Peyer's patch (tissue), 4 donors: ENCODE measurements around the gene FAM107B. TPM values are rescaled to one million over a fixed set of nuclear protein-coding genes. Genes with fewer than 3 reads are reported as not detected.

ENCODE experiments used
- DNase-seq, 3 donors: peaks; one replicate each; pipeline ENCODE4 v3.0.0-alpha.2; 2017 to 2019
- H3K27ac ChIP-seq, 4 donors: fragments of 200-600 bp; sonication (generic); one replicate each; pipeline ENCODE4 v1.5.1; 2016 to 2019
- H3K27me3 ChIP-seq, 2 donors: fragments of 200-600 bp; sonication (generic); one replicate each; pipeline ENCODE4 v1.5.1; 2019
- H3K36me3 ChIP-seq, 3 donors: fragments of 200-600 bp; sonication (generic); one replicate each; pipeline ENCODE4 v1.5.1; 2016 to 2019
- H3K4me1 ChIP-seq, 4 donors: fragments of 200-600 bp; sonication (generic); one replicate each; pipeline ENCODE4 v1.5.1; 2016 to 2019
- H3K4me3 ChIP-seq, 4 donors: fragments of 200-600 bp; sonication (generic); 1 replicate in 3 of 4; 2 replicates in 1 of 4; pipeline ENCODE4 v1.5.1; 2016 to 2019; ENCODE audit warnings: mild to moderate bottlenecking in 1 of 4
- H3K9me3 ChIP-seq, 4 donors: fragments of 200-600 bp; sonication (generic); one replicate each; pipeline ENCODE4 v1.5.1; 2016 to 2019; ENCODE audit warnings: mild to moderate bottlenecking in 1 of 4
- POLR2A ChIP-seq, 2 donors: fragments of 450-650 bp; IDR thresholded peaks; one replicate each; pipeline ENCODE4 v1.5.1; 2017; ENCODE audit warnings: antibody characterized with exemption in 2 of 2, mild to moderate bottlenecking in 2 of 2, moderate library complexity in 2 of 2
- total RNA-seq, 4 donors: library from RNA; depleted of rRNA; stranded (reverse); fragments of >200 nt; gene quantifications; one replicate each; pipeline ENCODE4 v1.1.0, GENCODE V29; 2016
- TF ChIP-seq, protein P1 (sequence below), 6 experiments: fragments of 450-650 bp in 4 of 6; fragments of 200-600 bp in 2 of 6; sonication (generic) in 1 of 6; IDR thresholded peaks; one replicate each; pipeline ENCODE4 v1.5.1; 2017 to 2019; ENCODE audit warnings: antibody characterized with exemption in 6 of 6, mild to moderate bottlenecking in 3 of 6, moderate library complexity in 1 of 6

Gene FAM107B
- total RNA-seq, 4 donors from 2014 or later = 36.6 to 89.1 (median 39.6) TPM

DNA sequence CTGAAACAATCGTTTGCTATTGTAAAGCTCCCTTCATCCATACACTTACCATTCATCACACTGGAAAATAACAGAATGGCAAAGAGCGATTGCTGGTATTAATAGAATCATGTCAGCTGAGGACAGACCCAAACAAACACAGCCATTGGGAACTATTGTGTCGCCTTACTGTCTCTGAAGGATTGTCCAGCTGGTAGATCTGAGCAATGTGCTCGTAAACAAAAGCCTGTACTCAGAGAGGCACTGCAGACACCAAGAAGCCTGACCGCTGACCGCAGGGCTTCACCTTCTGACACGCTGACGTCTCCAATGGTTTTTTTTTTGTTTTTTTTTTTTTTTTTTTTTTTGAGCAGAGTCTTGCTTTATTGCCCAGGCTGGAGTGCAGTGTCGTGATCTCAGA lies 292.9 kb downstream of the FAM107B start:
- Histone ChIP-seq H3K36me3 (no peaks in the 10 kb centered on the region), H3K9me3 (no peaks in the 10 kb centered on the region), H3K27ac (peak overlapping the region in 1 of 4 donors; percentile 58), H3K4me3 (no peak overlapping the region), H3K27me3 (no peaks in the 10 kb centered on the region), H3K4me1 (no peaks in the 10 kb centered on the region)
- no peak for DNase-seq
- no peak for TF ChIP-seq POLR2A (IDR thresholded peaks at IDR 0.05)
- TF ChIP-seq, protein P1, sequence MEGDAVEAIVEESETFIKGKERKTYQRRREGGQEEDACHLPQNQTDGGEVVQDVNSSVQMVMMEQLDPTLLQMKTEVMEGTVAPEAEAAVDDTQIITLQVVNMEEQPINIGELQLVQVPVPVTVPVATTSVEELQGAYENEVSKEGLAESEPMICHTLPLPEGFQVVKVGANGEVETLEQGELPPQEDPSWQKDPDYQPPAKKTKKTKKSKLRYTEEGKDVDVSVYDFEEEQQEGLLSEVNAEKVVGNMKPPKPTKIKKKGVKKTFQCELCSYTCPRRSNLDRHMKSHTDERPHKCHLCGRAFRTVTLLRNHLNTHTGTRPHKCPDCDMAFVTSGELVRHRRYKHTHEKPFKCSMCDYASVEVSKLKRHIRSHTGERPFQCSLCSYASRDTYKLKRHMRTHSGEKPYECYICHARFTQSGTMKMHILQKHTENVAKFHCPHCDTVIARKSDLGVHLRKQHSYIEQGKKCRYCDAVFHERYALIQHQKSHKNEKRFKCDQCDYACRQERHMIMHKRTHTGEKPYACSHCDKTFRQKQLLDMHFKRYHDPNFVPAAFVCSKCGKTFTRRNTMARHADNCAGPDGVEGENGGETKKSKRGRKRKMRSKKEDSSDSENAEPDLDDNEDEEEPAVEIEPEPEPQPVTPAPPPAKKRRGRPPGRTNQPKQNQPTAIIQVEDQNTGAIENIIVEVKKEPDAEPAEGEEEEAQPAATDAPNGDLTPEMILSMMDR (IDR thresholded peaks at IDR 0.05) = no peak

- H3K4me1 ChIP-seq = no peaks in the 10 kb centered on the region
- no peaks in the 10 kb centered on the region for H3K27me3 ChIP-seq
- TF ChIP-seq, protein P1 (IDR thresholded peaks at IDR 0.05) = no peak
- TF ChIP-seq POLR2A (IDR thresholded peaks at IDR 0.05) = no peak
- H3K4me3 ChIP-seq = no peak overlapping the region
- no peak for DNase-seq
- H3K9me3 ChIP-seq = no peaks in the 10 kb centered on the region
- H3K27ac ChIP-seq = peak overlapping the region in 1 of 4 donors; percentile 58
- no peaks in the 10 kb centered on the region for H3K36me3 ChIP-seq
Observed at GRCh38 chr10:14481014-14481413, 293.7 kb downstream of the FAM107B start.

DNA sequence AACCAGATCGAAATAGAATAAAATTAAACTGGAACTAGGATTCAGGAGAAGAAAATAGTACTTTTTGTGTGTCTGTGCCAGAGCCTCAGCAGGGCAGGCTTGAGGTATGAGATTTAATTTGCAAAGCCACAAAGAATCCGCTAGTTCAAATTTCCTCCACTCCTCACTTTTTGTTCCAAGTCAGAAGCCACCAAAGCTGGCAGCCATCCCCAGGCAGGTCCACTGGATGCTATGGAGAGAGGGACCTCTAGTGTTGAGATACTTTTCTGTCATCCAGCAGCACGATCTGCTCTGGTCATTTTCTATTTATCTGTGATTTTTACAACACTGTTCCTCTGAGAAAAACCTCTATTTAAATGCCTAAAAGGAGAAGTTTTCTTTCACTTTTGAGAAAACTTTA lies 296.1 kb downstream of the FAM107B start:
- no peaks in the 10 kb centered on the region for H3K4me1 ChIP-seq
- no peak overlapping the region for H3K4me3 ChIP-seq
- TF ChIP-seq, protein P1 (IDR thresholded peaks at IDR 0.05) = peak in 3 of 6 experiments; percentile 32 to 41 (median 37)
- no peak for TF ChIP-seq POLR2A (IDR thresholded peaks at IDR 0.05)
- DNase-seq = no peak
- H3K27me3 ChIP-seq = no peaks in the 10 kb centered on the region
- H3K36me3 ChIP-seq = no peaks in the 10 kb centered on the region
- no peaks in the 10 kb centered on the region for H3K9me3 ChIP-seq
- no peak overlapping the region for H3K27ac ChIP-seq

GRCh38 chr10:14478201-14478600 lies 296.5 kb downstream of the FAM107B start:
- Histone ChIP-seq H3K9me3 (no peaks in the 10 kb centered on the region), H3K27me3 (no peaks in the 10 kb centered on the region), H3K4me3 (no peak overlapping the region), H3K27ac (no peak overlapping the region), H3K36me3 (no peaks in the 10 kb centered on the region), H3K4me1 (no peaks in the 10 kb centered on the region)
- no peak for TF ChIP-seq POLR2A (IDR thresholded peaks at IDR 0.05)
- TF ChIP-seq, protein P1 (IDR thresholded peaks at IDR 0.05) = no peak
- DNase-seq = no peak

GRCh38 chr10:14477408-14477710 lies 297.3 kb downstream of the FAM107B start:
- H3K27me3 ChIP-seq = no peaks in the 10 kb centered on the region

More at GRCh38 chr10:14477408-14477710, 297.3 kb downstream of the FAM107B start:
- no peaks in the 10 kb centered on the region for H3K36me3 ChIP-seq
- TF ChIP-seq, protein P1 (IDR thresholded peaks at IDR 0.05) = no peak
- no peak for TF ChIP-seq POLR2A (IDR thresholded peaks at IDR 0.05)
- H3K4me3 ChIP-seq = no peak overlapping the region
- no peak for DNase-seq
- H3K4me1 ChIP-seq = no peaks in the 10 kb centered on the region
- no peaks in the 10 kb centered on the region for H3K9me3 ChIP-seq
- no peak overlapping the region for H3K27ac ChIP-seq
